HG02623 (cell line): ENCODE data around the gene SH3BP4.

Source experiments
- ATAC-seq: cut with Tn5 transposase; IDR thresholded peaks from one replicate; pipeline ENCODE4 v1.9.1; 2021; ENCODE audit warnings: moderate library complexity; ENCODE audit not compliant: unreplicated experiment

SH3BP4 gene

GRCh38 chr2:235085476-235085875, 133.7 kb downstream of the SH3BP4 start:
- ATAC-seq, result no peak

GRCh38 chr2:235086481-235087184, 134.8 kb downstream of the SH3BP4 start:
- no peak for ATAC-seq

GRCh38 chr2:235087832-235088495, 136.1 kb downstream of the SH3BP4 start:
- ATAC-seq, result no peak

GRCh38 chr2:235088496-235088921, 136.7 kb downstream of the SH3BP4 start:
- ATAC-seq, result no peak

GRCh38 chr2:235091421-235091820, 139.6 kb downstream of the SH3BP4 start:
- no peak for ATAC-seq

- no peak for ATAC-seq
Observed at GRCh38 chr2:235091983-235092382, 140.2 kb downstream of the SH3BP4 start.

- no peak for ATAC-seq
Observed at GRCh38 chr2:235092433-235093223, 140.8 kb downstream of the SH3BP4 start.

- ATAC-seq, result no peak
Observed at GRCh38 chr2:235094457-235094856, 142.6 kb downstream of the SH3BP4 start.

- no peak for ATAC-seq
Observed at GRCh38 chr2:235095569-235095968, 143.8 kb downstream of the SH3BP4 start.

GRCh38 chr2:235096447-235096846, 144.6 kb downstream of the SH3BP4 start:
- ATAC-seq, result no peak

GRCh38 chr2:235097196-235097595, 145.4 kb downstream of the SH3BP4 start:
- ATAC-seq, result no peak

GRCh38 chr2:235098269-235098668, 146.5 kb downstream of the SH3BP4 start:
- ATAC-seq, result no peak

- ATAC-seq, result no peak
Observed at GRCh38 chr2:235098736-235099494, 147.1 kb downstream of the SH3BP4 start.

GRCh38 chr2:235102896-235103295, 151.1 kb downstream of the SH3BP4 start:
- ATAC-seq, result no peak
